ENCODE results near the gene PDGFC.

The PDGFC gene

DNA sequence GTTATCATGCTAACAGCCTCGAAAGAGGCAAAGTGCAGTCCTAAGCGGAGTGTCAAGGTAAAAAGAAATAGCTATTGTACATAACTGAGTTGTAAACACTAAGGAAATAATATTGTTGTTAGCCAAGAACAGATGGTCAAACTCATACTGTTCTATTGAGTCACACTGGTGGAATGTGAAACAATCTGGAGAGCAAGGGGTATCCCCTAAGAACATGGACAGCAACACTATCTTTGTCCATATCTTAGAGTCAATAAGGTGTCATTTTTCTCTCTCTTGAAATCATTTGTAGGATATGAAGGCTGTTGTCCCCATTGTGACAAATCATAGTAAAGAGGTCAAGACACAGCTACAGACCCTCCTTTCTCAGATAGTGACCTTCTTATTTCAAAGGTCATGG, 4.5 kb upstream of the PDGFC start:
- ChIA-PET CTCF (interaction anchor here (0.6 kb wide), 1 partner anchor 383 kb away, joined by 3 read pairs; no protein-coding TSS in a partner anchor), POLR2A (ENCODE audit: low non-redundant PET) (no interaction called here)
- H3K27ac ChIP-seq, result no peak overlapping the region
- no peak for DNase-seq (ENCODE audit: low spot score)
- TF ChIP-seq, protein P1, sequence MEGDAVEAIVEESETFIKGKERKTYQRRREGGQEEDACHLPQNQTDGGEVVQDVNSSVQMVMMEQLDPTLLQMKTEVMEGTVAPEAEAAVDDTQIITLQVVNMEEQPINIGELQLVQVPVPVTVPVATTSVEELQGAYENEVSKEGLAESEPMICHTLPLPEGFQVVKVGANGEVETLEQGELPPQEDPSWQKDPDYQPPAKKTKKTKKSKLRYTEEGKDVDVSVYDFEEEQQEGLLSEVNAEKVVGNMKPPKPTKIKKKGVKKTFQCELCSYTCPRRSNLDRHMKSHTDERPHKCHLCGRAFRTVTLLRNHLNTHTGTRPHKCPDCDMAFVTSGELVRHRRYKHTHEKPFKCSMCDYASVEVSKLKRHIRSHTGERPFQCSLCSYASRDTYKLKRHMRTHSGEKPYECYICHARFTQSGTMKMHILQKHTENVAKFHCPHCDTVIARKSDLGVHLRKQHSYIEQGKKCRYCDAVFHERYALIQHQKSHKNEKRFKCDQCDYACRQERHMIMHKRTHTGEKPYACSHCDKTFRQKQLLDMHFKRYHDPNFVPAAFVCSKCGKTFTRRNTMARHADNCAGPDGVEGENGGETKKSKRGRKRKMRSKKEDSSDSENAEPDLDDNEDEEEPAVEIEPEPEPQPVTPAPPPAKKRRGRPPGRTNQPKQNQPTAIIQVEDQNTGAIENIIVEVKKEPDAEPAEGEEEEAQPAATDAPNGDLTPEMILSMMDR (conservative IDR thresholded peaks at IDR 0.05; ENCODE audit: low read depth), result no peak

DNA sequence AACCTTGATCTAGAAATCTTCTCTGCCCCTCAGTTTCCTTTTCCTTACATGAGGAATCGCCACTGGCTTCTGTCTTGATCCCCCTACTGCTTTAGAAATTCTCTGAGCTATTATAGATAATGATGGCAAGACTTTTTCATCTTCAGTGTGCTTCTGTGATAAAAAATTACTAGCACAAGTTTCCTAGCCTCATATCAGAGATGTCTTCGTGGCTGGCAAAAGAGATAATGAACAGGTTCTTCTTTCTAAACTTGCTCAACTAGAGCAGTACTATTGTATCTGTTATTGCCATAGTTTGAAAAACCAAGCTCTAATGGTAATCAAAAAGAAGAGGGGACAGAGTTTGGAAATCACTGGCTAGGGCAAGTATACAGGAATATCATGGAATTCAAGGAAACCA, 4.1 kb upstream of the PDGFC start:
- POLR2A ChIA-PET (ENCODE audit: low non-redundant PET), result no interaction called here
- TF ChIP-seq, protein P1 (conservative IDR thresholded peaks at IDR 0.05; ENCODE audit: low read depth), result no peak
- CTCF ChIA-PET, result no interaction called here
- DNase-seq (ENCODE audit: low spot score), result no peak
- H3K27ac ChIP-seq, result no peak overlapping the region

DNA sequence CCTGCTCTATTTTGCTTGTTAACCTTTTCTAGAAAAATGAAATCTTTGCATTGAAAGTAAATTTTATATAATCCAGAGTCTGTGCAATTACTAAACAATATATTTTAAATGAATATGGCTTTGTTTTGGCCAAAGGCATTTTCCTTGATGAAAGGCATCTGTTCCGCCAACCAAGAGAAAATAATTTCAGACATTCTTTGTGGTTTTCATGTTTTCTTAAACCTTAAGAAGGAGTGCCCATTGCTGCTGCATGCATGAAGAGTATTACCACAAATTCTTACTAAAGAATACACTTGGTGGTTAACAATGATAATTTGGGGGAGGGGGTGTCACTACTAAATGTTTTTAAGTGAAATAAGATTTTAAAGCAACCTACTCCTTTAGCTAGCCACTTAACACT, 2.7 kb upstream of the PDGFC start:
- CTCF ChIA-PET, result interaction anchor here (0.6 kb wide), 1 partner anchor 11 kb away, joined by 4 read pairs; no protein-coding TSS in a partner anchor
- no peak for DNase-seq (ENCODE audit: low spot score)
- POLR2A ChIA-PET (ENCODE audit: low non-redundant PET), result no interaction called here
- H3K27ac ChIP-seq, result no peak overlapping the region
- TF ChIP-seq, protein P1 (conservative IDR thresholded peaks at IDR 0.05; ENCODE audit: low read depth), result no peak

DNA sequence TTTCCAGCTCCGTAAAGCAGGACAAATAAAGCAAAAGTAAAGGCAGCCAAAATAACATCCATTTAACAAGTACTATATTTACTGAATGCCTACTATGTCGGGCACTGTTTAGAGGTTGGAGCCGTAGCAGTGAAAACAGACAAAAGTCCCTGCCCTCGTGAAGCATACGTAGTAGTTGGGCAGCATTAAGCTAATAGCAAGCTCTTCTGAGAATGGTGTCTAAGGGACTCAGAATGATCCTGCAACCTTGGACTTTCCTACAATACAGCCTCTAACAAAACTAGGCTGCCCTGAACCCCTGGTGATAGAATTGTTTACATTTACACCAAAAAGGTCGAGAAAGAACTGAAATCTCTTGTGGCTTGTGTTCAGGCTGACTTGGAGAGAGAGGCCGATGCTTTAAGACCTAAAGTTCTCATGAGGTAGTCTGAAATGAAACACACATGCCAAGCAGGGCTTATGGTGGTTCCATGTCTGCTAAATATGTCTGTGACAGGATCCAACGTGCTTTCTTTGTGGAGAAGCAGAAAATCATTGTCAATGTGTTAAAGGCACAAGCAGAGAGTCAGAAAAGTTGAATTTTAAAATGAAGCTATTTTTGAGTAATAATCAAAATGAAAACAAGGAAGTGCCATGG, 898 bp upstream of the PDGFC start:
- ChIA-PET POLR2A (ENCODE audit: low non-redundant PET) (no interaction called here), CTCF (interaction anchor here (0.6 to 0.8 kb wide), 3 partner anchors 42 to 130 kb away, joined by 3 to 6 read pairs (median 3); no protein-coding TSS in a partner anchor)
- H3K27ac ChIP-seq, result peak overlapping the region; percentile 88
- DNase-seq (ENCODE audit: low spot score), result no peak
- TF ChIP-seq, protein P1 (conservative IDR thresholded peaks at IDR 0.05; ENCODE audit: low read depth), result no peak

DNA sequence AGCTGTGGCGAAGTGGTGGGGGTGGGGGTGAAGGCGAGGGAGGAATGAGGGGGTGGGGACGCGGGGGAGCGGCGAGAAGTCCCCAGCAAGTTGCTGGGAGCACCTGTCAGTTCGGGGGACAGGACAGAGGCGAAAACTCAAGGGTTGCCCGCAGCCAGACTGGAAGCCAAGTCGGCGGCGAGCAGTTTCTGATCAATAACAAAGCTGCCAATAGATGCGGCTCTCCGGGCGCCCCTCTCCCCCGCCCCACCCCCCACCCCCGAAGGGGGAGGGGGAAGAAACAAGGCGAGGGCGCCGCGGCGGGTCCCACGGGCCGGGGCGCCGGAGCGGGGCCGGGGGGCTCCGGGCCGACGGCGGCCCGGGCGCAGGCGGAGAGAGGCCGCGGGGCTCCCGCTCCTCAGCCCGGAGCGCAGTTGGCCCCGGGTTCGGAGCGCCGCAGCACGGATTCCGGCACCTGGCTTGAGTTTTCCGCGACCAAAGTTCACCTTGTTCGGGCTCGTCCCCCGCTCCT, 379 bp downstream of the PDGFC start:
- CTCF ChIA-PET, result interaction anchor here (0.8 to 1.6 kb wide), 3 partner anchors 12 to 496 kb away, joined by 3 to 6 read pairs (median 4); no protein-coding TSS in a partner anchor
- DNase-seq (ENCODE audit: low spot score), result peak; percentile 43
- POLR2A ChIA-PET (ENCODE audit: low non-redundant PET), result no interaction called here

DNA sequence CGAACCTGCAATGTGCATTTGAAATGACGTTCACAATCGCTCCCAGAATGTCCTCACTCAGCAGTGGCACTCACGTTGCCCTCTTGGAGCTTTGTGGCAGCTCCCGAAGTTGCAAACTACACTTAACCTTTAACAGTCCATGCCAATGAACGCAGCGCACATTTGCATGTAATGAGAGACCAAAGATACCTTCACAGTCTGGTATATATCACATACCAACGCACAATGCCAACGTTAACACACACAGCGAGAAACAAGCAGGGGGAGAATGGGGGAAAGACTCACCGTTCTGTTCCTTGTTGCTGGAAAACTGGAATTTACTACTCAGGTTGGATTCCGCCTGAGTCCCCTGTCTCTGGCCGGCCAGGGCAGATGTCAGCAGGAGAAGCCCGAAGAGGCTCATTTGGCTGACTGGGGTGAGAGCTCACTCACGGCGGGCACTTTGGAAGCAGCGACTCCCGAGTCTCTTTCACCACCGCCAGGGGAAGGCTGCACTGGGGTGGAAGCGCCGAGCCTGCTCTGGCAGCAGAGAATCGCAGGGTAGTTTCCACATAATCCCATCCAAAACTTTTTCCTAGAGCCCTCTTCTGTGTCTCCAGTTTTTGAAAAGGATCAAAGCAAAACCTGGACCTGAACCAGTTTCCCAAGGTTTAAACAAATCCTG, 966 bp downstream of the PDGFC start:
- DNase-seq (ENCODE audit: low spot score), result peak; percentile 66
- peak overlapping the region; percentile 88 for H3K27ac ChIP-seq
- ChIA-PET POLR2A (ENCODE audit: low non-redundant PET) (no interaction called here), CTCF (interaction anchor here (0.7 to 1.6 kb wide), 6 partner anchors 11 to 496 kb away, joined by 3 to 7 read pairs (median 5); no protein-coding TSS in a partner anchor)
- TF ChIP-seq, protein P1 (conservative IDR thresholded peaks at IDR 0.05; ENCODE audit: low read depth), result peak; percentile 40

More for the DNA sequence above, 379 bp downstream of the PDGFC start:
- H3K27ac ChIP-seq, result peak overlapping the region; percentile 88
- TF ChIP-seq, protein P1 (conservative IDR thresholded peaks at IDR 0.05; ENCODE audit: low read depth), result no peak

All from RWPE1 (cell line).